ENCODE data around the gene G0S2.
A peak's percentile ranks its signal among the peaks of the same experiment; 100 is the strongest.
"Not testable (repeated sequence)": the region's sequence is repeated elsewhere in the genome, so short reads cannot be mapped to it uniquely, and the experiment has no call there.

Gene G0S2

DNA sequence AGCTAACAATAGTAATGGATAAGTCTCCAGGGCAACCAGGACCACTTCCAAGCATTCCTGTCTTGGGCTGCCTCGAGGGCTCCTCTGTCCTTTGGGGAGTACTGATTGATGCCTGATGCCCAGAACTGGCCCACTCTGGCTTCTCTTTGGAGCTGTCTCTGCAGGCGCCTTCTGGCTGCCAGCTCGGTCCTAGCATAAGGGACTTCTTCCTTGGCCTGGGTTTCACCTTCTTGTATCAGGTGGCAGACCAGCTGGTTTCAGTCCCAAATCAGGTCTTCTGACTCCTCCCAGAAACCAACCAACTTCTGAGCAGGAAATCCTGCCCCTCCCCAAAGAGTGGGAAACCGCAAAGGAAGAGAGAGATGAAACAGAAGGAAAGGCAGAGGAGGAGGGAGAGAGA is 10.6 kb downstream of the G0S2 start:
- no peak for DNase-seq

DNA sequence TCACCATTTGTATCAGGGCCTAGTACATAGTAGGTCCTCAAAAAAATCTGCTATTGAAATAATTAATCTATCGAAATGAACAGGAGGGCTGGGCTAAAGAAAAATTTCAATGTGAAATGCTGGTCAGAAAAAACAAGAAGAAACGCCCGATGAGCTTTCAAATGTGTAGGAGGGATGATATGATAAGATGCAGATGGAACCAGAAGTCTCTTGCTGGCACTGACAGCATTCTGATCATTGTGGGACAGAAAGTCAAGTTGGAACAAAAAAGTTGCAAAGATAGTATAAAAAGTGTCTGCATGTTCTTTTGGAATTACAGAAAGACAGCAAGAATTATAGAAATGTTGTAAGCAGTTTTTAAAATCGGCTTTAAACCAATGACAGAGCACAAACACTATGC is 11.1 kb downstream of the G0S2 start:
- no peak for DNase-seq

DNA sequence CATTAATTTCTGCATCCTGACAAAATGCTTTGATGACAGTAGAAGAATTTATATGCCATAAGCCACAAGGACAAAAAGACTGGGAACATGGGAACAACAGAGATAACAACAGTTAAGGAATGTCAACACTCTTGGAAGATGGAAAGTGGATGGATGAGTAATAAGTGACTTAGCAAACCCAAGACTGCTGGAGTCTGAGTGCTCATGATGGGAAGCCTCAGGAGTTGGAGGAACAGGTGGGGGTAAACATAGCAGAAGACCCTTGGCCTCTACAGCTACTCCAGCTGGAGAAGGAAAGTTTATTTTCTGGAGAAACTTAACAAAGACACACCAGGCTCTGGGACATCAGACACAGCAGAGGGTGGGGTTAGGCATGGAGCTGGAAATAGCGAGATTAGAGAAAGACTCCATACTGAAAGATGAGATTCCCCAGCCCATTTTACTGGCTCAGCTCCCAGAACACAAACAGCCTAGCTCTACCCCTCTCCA is 13.6 kb downstream of the G0S2 start:
- no peak for DNase-seq

DNA sequence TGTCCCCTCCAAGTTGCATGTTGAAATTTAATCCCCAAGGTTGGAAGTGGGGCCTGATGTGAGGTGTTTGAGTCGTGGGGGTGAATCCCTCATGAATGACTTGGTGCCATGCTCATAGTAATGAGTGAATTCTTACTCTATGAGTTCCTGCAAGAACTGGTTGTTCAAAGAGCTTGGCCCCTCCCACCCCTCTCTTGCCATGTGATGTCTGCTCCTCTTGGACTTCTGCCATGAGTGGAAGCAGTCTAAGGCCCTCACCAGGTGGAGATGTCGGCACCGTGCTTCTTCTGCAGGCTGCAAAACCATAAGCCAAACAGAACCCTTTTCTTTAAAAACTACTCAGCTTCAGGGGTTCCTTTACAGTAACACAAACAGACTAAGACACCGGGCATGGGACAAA is 14.3 kb downstream of the G0S2 start:
- peak in 1 of 2 experiments; percentile 1 for DNase-seq

DNA sequence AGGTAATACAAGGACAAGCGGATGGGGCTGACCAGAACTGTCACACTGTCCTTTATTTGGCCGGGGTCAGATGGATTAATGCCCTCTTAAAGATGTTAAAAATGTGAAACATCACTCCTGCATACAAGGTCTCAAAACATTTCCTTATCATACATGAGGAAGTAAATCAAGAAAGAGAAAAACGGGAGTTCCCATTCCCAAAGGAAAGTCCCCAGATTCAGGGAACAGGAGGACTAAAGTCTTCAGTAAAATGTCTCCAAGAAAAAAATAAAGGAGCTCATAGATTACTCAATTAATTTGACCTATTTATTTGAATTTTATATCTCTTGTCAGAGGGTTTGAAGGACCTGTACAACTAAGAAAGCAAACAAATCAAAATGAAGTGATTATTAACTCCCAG is 16.0 kb downstream of the G0S2 start:
- DNase-seq, result no peak

DNA sequence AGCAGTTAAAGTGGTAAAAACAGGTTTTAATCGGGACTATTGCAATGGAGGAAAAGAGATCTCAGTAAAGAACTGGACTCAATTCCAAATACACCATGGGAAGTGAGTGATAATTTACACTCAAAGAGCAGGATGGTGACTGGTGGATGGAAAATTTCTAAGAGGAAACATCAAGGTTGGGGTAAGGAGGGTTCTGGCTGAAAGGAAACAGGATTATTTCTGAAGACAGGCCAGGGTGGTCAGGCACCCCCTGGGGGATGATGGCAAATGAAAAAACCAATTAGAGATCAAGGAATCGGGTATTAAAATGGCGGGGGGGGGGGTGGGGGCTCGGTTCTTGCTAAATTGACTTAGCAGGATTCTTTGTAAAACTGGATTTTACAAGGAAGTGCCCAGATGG is 17.1 kb downstream of the G0S2 start:
- DNase-seq, result no peak

DNA sequence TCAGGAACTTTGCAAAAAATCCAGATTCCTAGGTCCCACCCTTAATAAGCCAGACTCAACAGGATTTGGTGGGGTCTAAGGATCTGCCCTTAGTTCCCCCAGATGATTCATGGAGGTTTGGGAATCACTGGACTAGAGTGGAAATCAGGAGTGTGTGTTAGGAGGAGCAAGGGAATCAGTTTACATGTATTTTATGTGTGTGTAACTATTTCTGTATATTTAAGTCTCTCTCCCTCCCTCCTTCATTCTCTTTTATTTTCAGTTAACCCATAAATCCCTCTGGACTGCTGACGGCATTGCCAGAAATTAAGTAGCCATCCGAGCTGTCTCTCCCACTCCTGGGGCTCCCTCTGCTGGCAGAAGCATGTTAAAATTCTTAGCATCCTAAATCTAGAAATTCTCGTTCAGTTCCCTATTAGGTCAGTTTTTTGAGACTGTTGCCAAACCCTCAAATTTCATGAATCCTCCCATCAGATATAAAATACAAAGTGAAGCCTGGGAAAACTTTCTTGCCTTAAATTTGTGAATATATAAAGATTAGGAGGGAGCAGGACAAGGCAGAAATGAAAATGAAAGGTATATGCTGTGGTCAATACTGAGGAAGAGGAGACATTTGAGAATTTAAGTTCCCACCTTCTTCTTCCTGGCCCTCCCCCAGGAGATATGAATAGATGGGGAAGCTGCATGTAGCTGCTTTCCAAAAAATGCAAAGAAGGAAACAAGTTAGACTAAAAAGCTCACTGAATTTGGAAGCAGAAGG is 17.7 kb downstream of the G0S2 start:
- peak; percentile 40 to 79 for DNase-seq

DNA sequence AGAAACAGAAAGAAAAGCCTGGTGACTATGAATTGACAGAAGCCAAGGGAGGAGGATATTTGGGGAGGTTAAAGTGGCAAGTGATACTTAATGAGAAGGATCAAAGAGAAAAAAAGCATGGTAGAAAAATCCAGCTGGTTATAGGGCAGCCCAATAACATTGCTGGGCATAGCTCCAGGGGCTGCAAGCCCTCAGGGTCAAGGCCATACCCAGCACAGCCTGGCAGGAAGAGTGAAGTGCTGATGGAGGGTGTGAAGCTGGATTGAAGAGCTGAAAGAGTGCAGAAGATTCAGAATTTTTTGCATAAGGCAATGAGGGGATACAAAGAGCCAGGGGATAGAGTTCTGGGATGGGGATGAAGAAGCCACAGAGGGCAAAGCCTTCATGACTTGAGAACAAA is 21.5 kb downstream of the G0S2 start:
- DNase-seq, result no peak

DNA sequence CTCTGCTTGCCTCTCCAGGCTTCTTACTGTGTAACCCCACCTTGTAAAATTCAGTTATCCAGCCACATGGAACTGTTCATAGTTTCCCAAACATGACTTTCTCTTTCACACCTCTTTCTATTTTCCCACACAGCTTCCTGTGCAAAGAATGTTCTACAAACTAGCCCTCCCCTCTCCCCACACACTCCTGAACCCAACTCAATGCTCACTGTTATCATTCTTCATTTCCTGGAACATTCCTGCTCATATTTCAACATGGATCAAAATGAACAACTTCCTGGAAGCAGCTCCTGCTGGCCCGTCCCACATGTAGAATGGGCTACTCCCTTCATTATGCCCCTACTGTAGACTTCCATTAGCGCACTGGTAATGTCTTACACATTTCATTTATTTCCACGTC is 21.9 kb downstream of the G0S2 start:
- no peak for DNase-seq

DNA sequence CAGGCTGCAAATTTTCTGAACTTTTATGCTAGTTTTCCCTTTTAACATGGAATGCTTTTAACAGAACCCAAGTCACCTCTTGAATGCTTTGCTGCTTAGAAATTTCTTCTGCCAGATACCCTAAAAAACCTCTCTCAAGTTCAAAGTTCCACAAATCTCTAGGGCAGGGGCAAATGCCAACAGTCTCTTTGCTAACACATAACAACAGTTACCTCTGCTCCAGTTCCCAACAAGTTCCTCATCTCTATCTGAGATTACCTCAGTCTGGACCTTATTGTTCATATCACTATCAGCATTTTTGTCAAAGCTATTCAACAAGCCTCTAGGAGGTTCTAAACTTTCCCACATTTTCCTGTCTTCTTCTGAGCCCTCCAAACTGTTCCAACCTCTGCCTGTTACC is 25.5 kb downstream of the G0S2 start:
- not testable (repeated sequence) for DNase-seq

DNA sequence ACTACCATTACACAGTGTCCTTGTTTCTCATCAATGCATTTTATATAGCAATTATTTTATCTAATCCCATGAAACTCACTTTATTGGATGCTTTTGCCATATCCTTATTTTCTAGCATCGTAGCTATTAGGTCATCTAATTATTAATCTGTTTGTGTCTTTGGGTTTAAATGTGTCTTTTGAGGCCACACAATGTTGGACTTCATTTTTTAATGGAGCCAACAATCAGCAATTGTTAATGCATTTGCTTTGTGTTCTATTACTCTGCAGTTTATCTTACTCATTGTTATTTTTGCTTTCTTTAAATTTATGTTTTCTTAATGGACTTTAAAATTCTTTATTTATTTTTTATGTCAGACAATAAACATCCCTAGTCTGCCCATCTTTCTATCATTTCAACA is 27.6 kb downstream of the G0S2 start:
- no peak for DNase-seq

DNA sequence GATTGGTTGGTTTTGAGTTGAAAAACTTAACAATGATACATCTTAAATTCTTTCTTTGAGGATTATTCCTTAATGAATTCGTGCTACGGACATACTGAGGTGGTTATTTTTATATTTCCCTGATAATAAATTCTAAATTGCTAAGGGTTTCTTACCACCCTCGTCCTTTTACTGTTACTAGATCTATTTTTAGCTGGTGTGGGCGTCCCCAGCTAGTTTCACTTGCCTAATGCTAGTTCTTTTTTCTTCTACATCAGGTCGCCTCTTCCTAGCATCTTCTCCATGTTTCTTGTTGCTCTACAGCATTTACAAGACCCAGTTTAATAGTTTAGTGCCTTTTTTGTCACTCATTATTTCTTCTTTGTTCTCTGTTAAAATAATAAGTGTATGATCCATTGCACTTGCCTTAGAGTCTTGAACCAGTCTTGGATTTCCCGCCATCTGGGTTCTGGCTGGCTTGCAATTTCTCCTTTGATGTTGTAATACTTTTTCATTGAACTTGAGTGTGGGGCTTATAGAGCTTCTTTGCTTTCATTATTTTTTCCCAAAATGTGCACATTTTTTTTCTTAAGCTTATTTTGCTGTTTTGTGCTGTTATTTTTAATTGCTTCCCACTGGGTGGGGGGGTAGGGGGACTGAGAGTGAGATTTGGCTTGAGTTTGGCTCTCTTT is 28.8 kb downstream of the G0S2 start:
- DNase-seq, result no peak

DNA sequence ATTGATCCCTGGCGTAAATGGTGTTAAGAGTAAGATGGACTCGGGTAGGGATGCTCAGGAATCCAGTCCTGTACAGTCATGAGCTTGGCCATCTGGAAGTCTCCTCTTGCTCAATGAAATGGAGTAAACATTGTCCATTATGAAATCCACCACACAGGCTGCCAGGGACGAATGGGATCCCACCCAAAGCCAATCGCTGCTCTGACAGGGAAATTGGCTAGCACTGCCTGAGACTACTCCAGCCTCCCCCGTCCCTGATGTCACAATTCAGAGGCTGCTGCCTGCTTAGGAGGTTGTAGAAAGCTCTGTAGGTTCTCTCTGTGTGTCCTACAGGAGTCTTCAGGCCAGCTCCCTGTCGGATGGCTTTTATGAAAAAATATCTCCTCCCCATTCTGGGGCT is 29.4 kb downstream of the G0S2 start, which contains the start of gene HSD11B1:
Gene HSD11B1 (plus strand): TSS at position 263 of the 400 bp plus-strand sequence. CDS start 97 bp downstream, at position 360.
- DNase-seq, result no peak

DNA sequence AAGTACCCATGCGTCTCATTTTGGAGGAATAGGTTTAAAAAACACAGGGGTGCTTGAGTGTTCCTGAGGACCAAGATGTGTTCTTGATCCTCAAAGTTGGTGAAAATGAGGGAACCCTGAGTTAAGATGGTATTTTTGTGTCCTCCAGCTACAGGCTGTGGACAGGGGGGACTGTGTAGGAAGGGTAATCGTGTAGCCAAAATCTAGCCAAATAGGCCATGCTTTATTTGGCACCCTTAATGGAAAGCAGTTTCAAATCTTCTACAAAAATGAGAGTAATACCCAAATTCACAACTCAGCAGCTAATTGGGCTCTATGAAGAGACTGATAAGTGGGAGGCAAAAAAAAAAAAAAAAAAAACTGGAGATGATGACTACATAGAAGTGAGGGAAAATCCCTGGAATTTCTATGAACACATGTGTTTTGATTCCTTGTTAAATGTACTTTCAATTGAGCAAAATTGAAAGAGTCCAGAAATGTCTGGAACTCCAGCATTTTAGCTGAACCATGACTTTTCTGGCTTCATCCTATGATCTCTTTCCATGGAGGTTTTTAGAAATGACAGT is 29.9 kb downstream of the G0S2 start:
- DNase-seq, result no peak

DNA sequence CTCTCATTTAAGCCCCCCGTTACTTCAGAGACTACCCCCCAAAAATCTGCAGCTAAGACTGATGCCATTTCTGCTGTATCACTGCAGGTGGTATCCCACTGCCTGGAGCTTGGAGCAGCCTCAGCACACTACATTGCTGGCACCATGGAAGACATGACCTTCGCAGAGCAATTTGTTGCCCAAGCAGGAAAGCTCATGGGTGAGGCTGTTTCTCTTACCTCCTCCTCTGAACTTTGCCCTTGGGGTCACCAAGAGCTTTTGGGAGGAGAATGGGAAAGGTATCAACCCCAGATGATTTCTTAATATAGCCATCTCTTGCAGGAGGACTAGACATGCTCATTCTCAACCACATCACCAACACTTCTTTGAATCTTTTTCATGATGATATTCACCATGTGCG is 31.4 kb downstream of the G0S2 start:
- DNase-seq, result no peak

DNA sequence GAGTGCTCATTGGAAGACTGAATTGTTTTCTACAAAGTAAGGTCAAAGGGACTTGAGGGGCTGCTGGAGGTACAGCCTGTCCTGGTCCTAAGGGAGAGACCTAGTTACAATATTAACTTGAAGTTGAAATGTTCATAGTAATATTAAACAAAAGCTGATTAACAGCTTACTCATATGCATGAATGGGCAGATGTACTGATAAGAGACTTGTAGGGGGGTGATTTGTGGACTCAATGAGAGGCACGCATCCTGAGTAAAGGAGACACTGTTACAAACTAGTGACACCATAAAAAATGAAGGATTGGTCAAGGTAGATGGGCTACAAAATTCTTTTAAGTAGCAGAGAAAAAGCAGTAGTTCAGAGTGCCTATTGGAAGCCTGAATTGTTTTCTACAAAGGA is 32.1 kb downstream of the G0S2 start:
- DNase-seq, result no peak

DNA sequence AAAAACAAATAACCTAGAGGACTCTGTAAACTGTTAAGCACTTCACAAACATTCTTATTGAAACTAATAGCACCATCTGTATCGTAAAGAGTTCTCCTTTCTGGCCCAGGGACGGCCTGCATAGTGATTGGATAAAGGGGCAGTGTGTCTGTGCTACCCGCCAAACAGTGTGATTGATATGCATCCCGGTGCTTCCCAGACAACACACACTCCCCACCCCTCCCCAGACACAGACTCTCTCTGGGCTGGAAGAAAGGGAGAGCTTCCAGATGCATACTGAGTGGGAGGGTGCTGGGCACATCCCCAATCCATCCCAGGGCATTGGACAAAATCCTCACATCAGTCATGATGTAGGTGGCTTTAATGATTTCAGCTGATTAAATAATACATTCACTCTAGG is 33.1 kb downstream of the G0S2 start:
- no peak for DNase-seq

DNA sequence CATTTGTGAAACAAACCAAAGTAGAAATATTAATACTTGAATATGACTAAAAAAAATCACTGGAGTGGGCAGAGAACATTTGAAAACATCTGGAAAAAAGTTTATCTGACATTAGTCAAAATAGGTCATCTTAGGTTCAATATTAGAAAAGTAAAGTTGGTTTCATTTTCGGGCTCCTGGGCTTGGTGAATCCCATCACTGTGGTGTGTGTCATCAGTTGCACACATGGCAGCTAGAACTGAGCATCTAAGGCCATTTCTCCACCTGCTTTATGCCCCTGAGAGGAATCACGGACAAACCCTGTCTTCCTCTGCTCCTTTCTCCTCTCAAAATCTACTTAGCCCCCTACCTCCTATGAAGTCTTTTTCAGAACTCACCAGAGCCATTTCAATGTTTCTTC is 34.9 kb downstream of the G0S2 start:
- no peak for DNase-seq

DNA sequence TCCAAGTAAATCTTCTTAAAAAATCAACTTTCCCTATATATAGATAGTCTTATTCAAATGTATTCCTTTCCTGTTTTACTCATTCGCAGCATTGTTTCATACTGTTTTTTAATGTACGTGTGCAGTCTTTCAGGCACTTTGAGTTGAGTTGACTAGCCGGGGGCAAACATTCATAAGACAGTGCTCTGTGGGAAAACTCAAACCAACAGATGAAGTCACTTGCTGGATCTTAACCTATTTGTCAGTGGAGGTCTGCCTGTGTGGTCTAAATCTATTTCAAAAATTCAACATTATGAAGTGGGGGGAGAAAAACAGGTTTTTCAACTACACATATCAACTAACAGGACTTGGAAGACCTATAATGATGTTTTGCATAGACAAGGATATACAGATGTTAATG is 35.6 kb downstream of the G0S2 start:
- DNase-seq, result peak; percentile 6 to 9

DNA sequence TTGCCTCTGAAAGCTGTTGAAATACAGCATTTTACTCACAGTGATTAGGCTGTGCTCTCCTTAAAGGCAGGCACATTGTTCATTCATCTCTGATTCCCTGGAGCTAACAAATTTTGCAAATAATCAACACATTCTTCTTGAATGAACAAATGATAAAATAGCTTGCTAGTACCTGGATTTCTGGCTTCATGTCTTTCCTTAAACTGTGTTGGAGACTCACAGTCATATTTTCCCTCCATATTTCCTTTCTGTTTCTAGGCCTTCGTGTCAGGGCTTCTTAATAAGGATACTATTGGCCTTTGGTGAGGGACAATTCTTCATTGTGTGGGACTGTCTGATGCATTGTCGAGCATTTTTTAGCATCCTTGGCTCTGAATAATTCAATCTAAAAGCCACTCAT is 39.1 kb downstream of the G0S2 start:
- no peak for DNase-seq

DNA sequence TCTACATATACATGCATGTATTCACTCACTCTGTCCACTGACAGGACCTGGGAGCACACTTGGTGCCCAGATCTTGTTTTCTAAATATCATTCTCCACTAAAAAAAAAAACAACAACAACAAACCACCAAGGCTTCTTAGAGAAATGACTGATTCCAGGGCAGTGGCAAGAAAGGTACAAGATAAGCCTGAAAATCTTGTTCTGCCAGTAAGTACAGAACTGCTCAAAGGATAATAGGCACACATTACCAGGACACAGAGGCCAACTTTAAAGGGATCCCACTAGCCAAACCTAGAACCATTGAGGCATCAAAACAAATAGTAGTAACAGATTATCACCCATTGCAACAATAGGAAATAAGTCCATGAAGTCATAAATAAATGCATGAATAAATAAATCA is 40.1 kb downstream of the G0S2 start:
- no peak for DNase-seq

DNA sequence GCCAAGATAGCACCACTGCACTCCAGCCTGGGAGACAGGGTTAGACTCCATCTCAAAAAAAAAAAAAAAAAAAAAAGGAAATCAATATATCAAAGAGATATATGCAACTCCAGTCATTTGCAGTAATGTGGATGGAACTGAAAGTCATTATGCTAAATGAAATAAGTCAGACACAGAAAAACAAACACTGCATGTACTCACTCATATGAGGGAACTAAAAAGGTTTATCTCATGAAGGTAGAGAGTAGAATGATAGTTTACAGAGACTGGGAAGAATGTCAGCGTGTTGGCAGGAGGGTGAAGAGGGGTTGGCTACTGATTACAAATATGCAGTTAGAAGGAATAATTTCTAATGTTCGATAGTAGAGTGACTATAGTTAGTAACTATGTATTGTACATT is 42.6 kb downstream of the G0S2 start:
- DNase-seq, result no peak

DNA sequence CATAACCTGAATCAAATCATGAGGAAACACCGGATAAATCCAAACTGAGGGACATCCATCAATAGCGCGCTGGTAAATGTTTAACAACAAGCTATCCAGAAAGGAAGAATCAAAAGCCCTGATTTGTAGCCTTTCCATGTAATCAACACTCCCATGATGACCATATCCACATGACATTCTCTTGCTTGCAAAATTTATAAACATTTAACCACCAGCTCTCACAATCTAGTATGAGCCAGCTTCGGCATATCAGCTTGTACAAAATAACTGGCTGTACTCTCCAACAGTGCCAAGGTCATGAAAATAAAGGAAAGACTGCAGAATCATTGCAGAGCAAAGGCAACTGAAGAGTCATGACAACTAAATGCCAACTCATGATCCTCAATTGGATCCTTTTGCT is 45.1 kb downstream of the G0S2 start:
- DNase-seq, result no peak

DNA sequence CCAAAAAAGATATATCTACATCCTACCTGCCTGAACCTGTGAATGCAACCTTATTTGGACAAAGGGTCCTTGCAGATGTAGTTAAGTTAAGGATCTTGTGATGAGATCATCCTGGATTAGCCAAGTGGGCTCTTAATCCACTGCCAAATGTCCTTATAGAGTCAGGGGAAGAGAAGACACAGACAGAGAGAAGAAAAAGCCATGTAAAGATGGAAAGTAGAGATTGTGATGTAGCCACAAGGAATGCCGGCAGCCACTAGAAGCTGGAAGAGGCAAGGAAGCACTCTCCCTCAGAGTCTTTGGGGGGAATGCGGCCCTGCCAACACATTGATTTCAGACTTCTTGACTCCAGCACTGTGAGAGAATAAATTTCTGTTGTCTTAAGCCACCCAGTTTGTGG is 45.6 kb downstream of the G0S2 start:
- DNase-seq, result no peak
